HG02852 (cell line): ENCODE measurements around the gene SDK1.

Experiments
- ATAC-seq: cut with Tn5 transposase; IDR thresholded peaks from one replicate; pipeline ENCODE4 v1.9.1; 2021; ENCODE audit warnings: mild to moderate bottlenecking, moderate library complexity; ENCODE audit not compliant: unreplicated experiment

Gene SDK1

GRCh38 chr7:4166340-4166739, 865.3 kb downstream of the SDK1 start:
- ATAC-seq: no peak

- ATAC-seq: no peak
These were observed 865.8 kb downstream of the SDK1 start for GRCh38 chr7:4166807-4167206.

- no peak for ATAC-seq
These were observed 866.4 kb downstream of the SDK1 start for GRCh38 chr7:4167385-4167910.

GRCh38 chr7:4168041-4168440, 867.0 kb downstream of the SDK1 start:
- ATAC-seq: no peak

GRCh38 chr7:4168541-4168940, 867.5 kb downstream of the SDK1 start:
- no peak for ATAC-seq

- no peak for ATAC-seq
These were observed 868.4 kb downstream of the SDK1 start for GRCh38 chr7:4169455-4169854.

GRCh38 chr7:4170997-4171786, 870.1 kb downstream of the SDK1 start:
- no peak for ATAC-seq

GRCh38 chr7:4172883-4173282, 871.8 kb downstream of the SDK1 start:
- no peak for ATAC-seq

GRCh38 chr7:4173615-4174014, 872.6 kb downstream of the SDK1 start:
- no peak for ATAC-seq

- ATAC-seq: no peak
These were observed 873.0 kb downstream of the SDK1 start for GRCh38 chr7:4174016-4174415.

- no peak for ATAC-seq
These were observed 873.4 kb downstream of the SDK1 start for GRCh38 chr7:4174451-4174850.

- no peak for ATAC-seq
These were observed 873.8 kb downstream of the SDK1 start for GRCh38 chr7:4174884-4175283.

GRCh38 chr7:4175346-4175973, 874.4 kb downstream of the SDK1 start:
- ATAC-seq: no peak

GRCh38 chr7:4177001-4177400, 875.9 kb downstream of the SDK1 start:
- ATAC-seq: no peak

GRCh38 chr7:4178416-4178815, 877.4 kb downstream of the SDK1 start:
- no peak for ATAC-seq

GRCh38 chr7:4178916-4179687, 878.0 kb downstream of the SDK1 start:
- ATAC-seq: no peak

GRCh38 chr7:4179688-4180380, 878.8 kb downstream of the SDK1 start:
- ATAC-seq: no peak

- no peak for ATAC-seq
These were observed 880.4 kb downstream of the SDK1 start for GRCh38 chr7:4181446-4181845.

GRCh38 chr7:4182605-4183300, 881.7 kb downstream of the SDK1 start:
- ATAC-seq: no peak

GRCh38 chr7:4184653-4185052, 883.6 kb downstream of the SDK1 start:
- ATAC-seq: no peak
